CD8-positive, alpha-beta memory T cell (primary cell): ENCODE measurements around the gene C8A. TPM values are rescaled to one million over a fixed set of nuclear protein-coding genes. Genes with fewer than 3 reads are reported as not detected.

ENCODE experiments used
- CTCF ChIA-PET: fragments of 350-600 bp; sonication (Branson Sonifier 250); formaldehyde crosslinking; loops from one replicate; lab custom pipeline; 2021; ENCODE audit warnings: antibody characterized with exemption; lab: Charles Lee
- POLR2A ChIA-PET: fragments of 350-600 bp; sonication (Branson Sonifier 250); formaldehyde crosslinking; loops from one replicate; lab custom pipeline; 2021; ENCODE audit warnings: antibody characterized with exemption; lab: Charles Lee
- DNase-seq, 5 donors: peaks; one replicate each; pipeline versions ENCODE4 v3.0.0 to v3.0.0-alpha.2; 2020 to 2022; ENCODE audit warnings: mixed read lengths in 1 of 5
- H3K27ac ChIP-seq: one replicate; pipeline ENCODE4 v1.7.0; 2013; ENCODE audit warnings: low read depth, mild to moderate bottlenecking, low read length, moderate library complexity
- H3K27me3 ChIP-seq: 2 replicates; pipeline ENCODE4 v1.7.0; 2013; ENCODE audit warnings: low read length, mild to moderate bottlenecking; ENCODE audit not compliant: insufficient read depth, poor library complexity, severe bottlenecking
- H3K36me3 ChIP-seq: 2 replicates; pipeline ENCODE4 v1.7.0; 2013; ENCODE audit warnings: mild to moderate bottlenecking, low read length, moderate library complexity; ENCODE audit not compliant: insufficient read depth
- H3K4me1 ChIP-seq: 2 replicates; pipeline ENCODE4 v1.7.0; 2013; ENCODE audit warnings: mild to moderate bottlenecking, low read length, moderate library complexity; ENCODE audit not compliant: insufficient read depth
- H3K4me3 ChIP-seq: 2 replicates; pipeline ENCODE4 v1.7.0; 2013; ENCODE audit warnings: mild to moderate bottlenecking, low read length
- H3K9me3 ChIP-seq: 2 replicates; pipeline ENCODE4 v1.7.0; 2013; ENCODE audit warnings: mild to moderate bottlenecking, low read length
- H3K27ac Mint-ChIP-seq, 8 donors: one replicate each; pipeline ENCODE4 v1.8.0; 2020 to 2021; ENCODE audit warnings: mixed read lengths in 8 of 8, mild to moderate bottlenecking in 6 of 8, inconsistent platforms in 3 of 8, moderate library complexity in 3 of 8
- H3K27me3 Mint-ChIP-seq, 2 donors: one replicate each; pipeline ENCODE4 v1.8.0; 2020 to 2021; ENCODE audit warnings: mixed read lengths in 2 of 2, mild to moderate bottlenecking in 1 of 2, moderate library complexity in 1 of 2
- H3K36me3 Mint-ChIP-seq, 3 donors: one replicate each; pipeline ENCODE4 v1.8.0; 2020 to 2021; ENCODE audit warnings: mixed read lengths in 3 of 3, inconsistent platforms in 1 of 3, mild to moderate bottlenecking in 1 of 3
- H3K4me1 Mint-ChIP-seq, 3 donors: one replicate each; pipeline ENCODE4 v1.8.0; 2020 to 2021; ENCODE audit warnings: mixed read lengths in 3 of 3, inconsistent platforms in 1 of 3, mild to moderate bottlenecking in 1 of 3
- H3K4me3 Mint-ChIP-seq, 7 donors: one replicate each; pipeline ENCODE4 v1.8.0; 2020 to 2021; ENCODE audit warnings: mixed read lengths in 7 of 7, mild to moderate bottlenecking in 6 of 7, moderate library complexity in 4 of 7, inconsistent platforms in 2 of 7
- H3K9me3 Mint-ChIP-seq, 5 donors: one replicate each; pipeline ENCODE4 v1.8.0; 2020 to 2022; ENCODE audit warnings: mixed read lengths in 5 of 5, mild to moderate bottlenecking in 3 of 5, moderate library complexity in 2 of 5, inconsistent platforms in 1 of 5
- polyA plus RNA-seq: library from polyadenylated mRNA; unstranded; fragments of 300-500 nt; fragmentation: Illumina TruSeq; gene quantifications from one replicate; pipeline ENCODE4 v1.2.3, GENCODE V29; 2021
- total RNA-seq, 2 experiments: library from RNA; stranded (reverse); gene quantifications; one replicate each; pipeline ENCODE4 v1.2.3, GENCODE V29; 2021

Gene C8A
- total and polyA plus RNA-seq, 3 experiments from 2014 or later: not detected

DNA sequence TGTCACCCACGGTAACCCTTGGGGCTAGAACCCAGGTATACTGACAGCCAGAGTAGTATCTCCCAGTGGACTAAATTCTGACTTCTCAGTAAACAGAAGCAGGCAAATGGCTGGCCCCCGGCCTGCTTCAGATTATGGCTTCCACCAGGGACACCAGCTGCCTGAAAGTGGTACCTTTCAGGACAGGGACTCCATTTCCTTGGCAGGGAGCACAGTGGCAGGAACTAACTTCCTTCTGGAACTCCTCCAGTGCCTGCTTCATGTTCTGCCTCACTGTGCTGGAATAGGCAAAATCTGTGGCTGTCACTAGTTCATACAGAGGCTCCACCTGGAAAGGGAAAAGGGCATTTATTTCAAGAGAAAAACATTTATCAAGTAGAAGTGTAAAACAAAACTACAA is 78.6 kb downstream of the C8A start:
- Mint-ChIP-seq H3K4me3 (no peak overlapping the region), H3K4me1 (no peaks in the 10 kb centered on the region), H3K36me3 (no peaks in the 10 kb centered on the region), H3K27ac (no peak overlapping the region), H3K27me3 (peaks cover 0 to 4% of the 10 kb centered on the region in 2 donors), H3K9me3 (peaks cover 0 to 4% (median 0%) of the 10 kb centered on the region in 5 donors)
- H3K27ac ChIP-seq: no peak overlapping the region
- no peaks in the 10 kb centered on the region for H3K4me1 ChIP-seq
- DNase-seq: no peak
- no peaks in the 10 kb centered on the region for H3K36me3 ChIP-seq
- H3K4me3 ChIP-seq: no peak overlapping the region
- H3K27me3 ChIP-seq: no peaks in the 10 kb centered on the region
- ChIA-PET POLR2A (no interaction called here), CTCF (no interaction called here)
- no peaks in the 10 kb centered on the region for H3K9me3 ChIP-seq

DNA sequence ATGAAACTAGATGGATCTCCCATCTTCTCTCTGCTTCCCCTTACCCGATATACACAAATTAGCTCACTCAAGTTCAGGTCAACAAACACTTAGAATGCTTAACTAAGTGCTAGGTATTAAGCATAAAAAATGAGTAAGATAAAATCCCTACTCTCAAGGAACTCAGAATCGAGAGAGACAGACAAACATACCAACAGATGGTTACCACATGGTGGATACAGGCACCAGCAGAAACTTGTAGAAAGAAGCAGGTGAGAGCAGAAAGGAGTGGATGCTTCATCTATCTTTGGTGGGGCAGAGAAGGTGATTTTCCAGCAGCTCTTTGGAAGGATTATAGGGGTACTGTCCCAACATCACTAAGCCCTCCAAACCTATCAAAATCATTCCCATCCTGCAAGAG is 79.0 kb downstream of the C8A start:
- CTCF ChIA-PET: no interaction called here

GRCh38 chr1:56934430-56935060 is 79.9 kb downstream of the C8A start:
- ChIA-PET POLR2A (no interaction called here), CTCF (no interaction called here)
- Histone ChIP-seq H3K9me3 (no peaks in the 10 kb centered on the region), H3K27me3 (no peaks in the 10 kb centered on the region), H3K4me1 (no peaks in the 10 kb centered on the region), H3K27ac (no peak overlapping the region), H3K4me3 (no peak overlapping the region), H3K36me3 (no peaks in the 10 kb centered on the region)
- peaks cover 0 to 4% (median 0%) of the 10 kb centered on the region in 5 donors for H3K9me3 Mint-ChIP-seq
- H3K4me3 Mint-ChIP-seq: no peak overlapping the region
- no peak for DNase-seq
- H3K27ac Mint-ChIP-seq: no peak overlapping the region
- H3K36me3 Mint-ChIP-seq: no peaks in the 10 kb centered on the region
- peaks cover 0 to 4% of the 10 kb centered on the region in 2 donors for H3K27me3 Mint-ChIP-seq
- H3K4me1 Mint-ChIP-seq: no peaks in the 10 kb centered on the region

More for the DNA sequence above, 79.0 kb downstream of the C8A start:
- Histone ChIP-seq H3K27ac (no peak overlapping the region), H3K36me3 (no peaks in the 10 kb centered on the region), H3K4me1 (no peaks in the 10 kb centered on the region), H3K4me3 (no peak overlapping the region), H3K27me3 (no peaks in the 10 kb centered on the region), H3K9me3 (no peaks in the 10 kb centered on the region)
- POLR2A ChIA-PET: no interaction called here
- Mint-ChIP-seq H3K9me3 (peaks cover 0 to 4% (median 0%) of the 10 kb centered on the region in 5 donors), H3K4me3 (no peak overlapping the region), H3K4me1 (no peaks in the 10 kb centered on the region), H3K27ac (no peak overlapping the region), H3K27me3 (peaks cover 0 to 4% of the 10 kb centered on the region in 2 donors), H3K36me3 (no peaks in the 10 kb centered on the region)
- no peak for DNase-seq

- H3K27ac Mint-ChIP-seq: no peak overlapping the region
- no peak for DNase-seq
- H3K4me3 ChIP-seq: no peak overlapping the region
- H3K27ac ChIP-seq: no peak overlapping the region
- no peaks in the 10 kb centered on the region for H3K4me1 Mint-ChIP-seq
- no peaks in the 10 kb centered on the region for H3K27me3 ChIP-seq
- no peaks in the 10 kb centered on the region for H3K36me3 Mint-ChIP-seq
- H3K27me3 Mint-ChIP-seq: peaks cover 0 to 4% of the 10 kb centered on the region in 2 donors
- no peaks in the 10 kb centered on the region for H3K4me1 ChIP-seq
- H3K4me3 Mint-ChIP-seq: no peak overlapping the region
- H3K9me3 ChIP-seq: no peaks in the 10 kb centered on the region
- CTCF ChIA-PET: no interaction called here
- H3K9me3 Mint-ChIP-seq: peaks cover 0 to 3% (median 0%) of the 10 kb centered on the region in 5 donors
- POLR2A ChIA-PET: no interaction called here
- H3K36me3 ChIP-seq: no peaks in the 10 kb centered on the region
These were observed 84.0 kb downstream of the C8A start for GRCh38 chr1:56938646-56939045.

GRCh38 chr1:56939209-56939608 is 84.6 kb downstream of the C8A start:
- H3K4me1 ChIP-seq: no peaks in the 10 kb centered on the region
- ChIA-PET POLR2A (no interaction called here), CTCF (no interaction called here)
- Mint-ChIP-seq H3K27me3 (peaks cover 0 to 2% of the 10 kb centered on the region in 2 donors), H3K4me1 (no peaks in the 10 kb centered on the region), H3K36me3 (no peaks in the 10 kb centered on the region), H3K9me3 (peaks cover 0 to 3% (median 0%) of the 10 kb centered on the region in 5 donors), H3K4me3 (no peak overlapping the region), H3K27ac (no peak overlapping the region)
- no peak overlapping the region for H3K27ac ChIP-seq
- H3K36me3 ChIP-seq: no peaks in the 10 kb centered on the region
- no peak overlapping the region for H3K4me3 ChIP-seq
- H3K9me3 ChIP-seq: no peaks in the 10 kb centered on the region
- DNase-seq: no peak
- no peaks in the 10 kb centered on the region for H3K27me3 ChIP-seq

- DNase-seq: no peak
- H3K4me3 Mint-ChIP-seq: no peak overlapping the region
- Histone ChIP-seq H3K9me3 (no peaks in the 10 kb centered on the region), H3K36me3 (no peaks in the 10 kb centered on the region), H3K27me3 (no peaks in the 10 kb centered on the region), H3K4me3 (no peak overlapping the region), H3K27ac (no peak overlapping the region), H3K4me1 (no peaks in the 10 kb centered on the region)
- H3K4me1 Mint-ChIP-seq: no peaks in the 10 kb centered on the region
- POLR2A ChIA-PET: no interaction called here
- peaks cover 0 to 3% (median 0%) of the 10 kb centered on the region in 5 donors for H3K9me3 Mint-ChIP-seq
- CTCF ChIA-PET: no interaction called here
- no peaks in the 10 kb centered on the region for H3K36me3 Mint-ChIP-seq
- H3K27me3 Mint-ChIP-seq: peaks cover 0 to 1% of the 10 kb centered on the region in 2 donors
- no peak overlapping the region for H3K27ac Mint-ChIP-seq
These were observed 85.4 kb downstream of the C8A start for GRCh38 chr1:56940039-56940438.

DNA sequence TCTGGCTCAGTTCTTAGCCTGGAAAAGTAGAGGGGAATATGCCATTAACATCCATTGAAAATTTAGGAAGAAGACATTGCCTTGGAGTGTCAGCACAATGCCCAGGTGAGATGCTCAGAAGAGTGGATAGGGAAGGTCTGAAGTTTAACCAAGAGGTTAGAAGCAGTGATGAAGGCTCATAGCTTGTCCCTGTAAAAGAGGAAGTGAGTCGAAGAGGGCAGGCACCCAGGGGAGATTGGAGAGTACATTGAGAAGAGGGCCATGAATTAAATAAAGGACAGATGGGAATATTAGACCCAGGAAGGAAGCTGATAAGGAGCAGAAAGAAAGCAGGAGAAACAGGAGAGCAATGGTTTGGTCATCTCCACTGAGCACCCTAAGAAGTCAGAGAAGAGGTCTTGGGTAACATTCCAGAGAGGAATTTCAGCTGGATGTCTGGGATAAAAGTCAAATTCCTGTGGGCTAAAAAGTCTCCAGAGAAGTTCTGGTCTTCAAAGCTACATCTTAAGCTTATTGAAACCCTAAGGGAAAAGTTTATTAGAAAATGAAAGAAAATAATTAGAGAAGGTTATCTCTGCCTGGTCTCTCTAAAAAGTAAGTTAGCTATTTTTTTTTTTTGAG is 93.9 kb downstream of the C8A start:
- no peaks in the 10 kb centered on the region for H3K9me3 ChIP-seq
- ChIA-PET POLR2A (no interaction called here), CTCF (no interaction called here)
- Mint-ChIP-seq H3K4me1 (no peaks in the 10 kb centered on the region), H3K36me3 (no peaks in the 10 kb centered on the region), H3K4me3 (no peak overlapping the region), H3K27ac (no peak overlapping the region), H3K9me3 (no peaks in the 10 kb centered on the region), H3K27me3 (peaks cover 0 to 2% of the 10 kb centered on the region in 2 donors)
- H3K36me3 ChIP-seq: no peaks in the 10 kb centered on the region
- H3K27ac ChIP-seq: no peak overlapping the region
- no peak overlapping the region for H3K4me3 ChIP-seq
- DNase-seq: no peak
- no peaks in the 10 kb centered on the region for H3K4me1 ChIP-seq
- H3K27me3 ChIP-seq: no peaks in the 10 kb centered on the region

GRCh38 chr1:56952501-56952900 is 97.9 kb downstream of the C8A start:
- Histone ChIP-seq H3K27ac (no peak overlapping the region), H3K4me1 (no peaks in the 10 kb centered on the region), H3K9me3 (no peaks in the 10 kb centered on the region), H3K36me3 (no peaks in the 10 kb centered on the region), H3K27me3 (no peaks in the 10 kb centered on the region), H3K4me3 (no peak overlapping the region)
- DNase-seq: no peak
- Mint-ChIP-seq H3K4me3 (no peak overlapping the region), H3K36me3 (no peaks in the 10 kb centered on the region), H3K27me3 (peaks cover under 1 to 2% of the 10 kb centered on the region in 2 donors), H3K27ac (no peak overlapping the region), H3K4me1 (peaks cover 0 to 5% (median 0%) of the 10 kb centered on the region in 3 donors), H3K9me3 (no peaks in the 10 kb centered on the region)
- ChIA-PET CTCF (no interaction called here), POLR2A (no interaction called here)
